ENCODE results near the gene NECTIN4.

DNA sequence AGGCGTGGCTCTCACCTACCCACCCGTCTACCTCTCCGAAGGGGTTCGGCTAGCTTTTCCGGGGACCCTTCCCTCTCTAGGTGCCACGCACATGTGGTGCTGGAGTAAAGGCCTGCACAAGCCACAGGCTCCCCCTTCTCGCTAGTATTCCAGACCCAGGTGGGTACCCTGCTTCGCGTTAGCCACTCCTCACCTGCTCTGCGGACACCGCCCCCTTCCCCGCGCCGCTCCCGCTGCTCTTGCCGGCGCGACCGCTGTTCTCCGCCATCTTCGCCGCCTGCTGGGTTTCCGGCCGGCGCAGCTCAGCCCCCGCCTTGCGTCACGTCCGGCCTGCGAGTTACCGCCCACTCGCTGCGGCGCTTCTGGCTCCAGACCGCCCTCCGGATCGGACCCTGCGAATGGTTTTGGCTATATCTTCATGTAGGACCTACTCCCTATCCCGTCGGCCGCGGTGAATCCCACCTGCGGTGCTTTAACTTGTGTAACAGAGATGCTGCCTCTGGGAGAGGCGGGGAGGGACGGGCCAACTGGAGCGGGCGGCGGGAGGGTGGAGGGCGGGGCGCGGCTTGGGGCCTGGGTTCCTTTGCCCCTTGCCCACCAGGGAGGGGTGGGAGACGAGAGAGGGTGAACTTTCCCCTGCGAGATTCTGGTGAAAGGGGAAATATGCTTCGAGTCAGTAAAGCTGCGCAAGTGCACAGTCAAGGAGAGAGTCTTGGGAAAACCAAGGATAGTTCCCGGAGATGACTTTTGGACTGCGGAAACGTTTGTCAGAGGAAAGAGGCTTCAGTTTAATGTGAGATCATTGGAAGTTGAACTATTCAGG is 28.6 kb upstream of the NECTIN4 start, which contains the start of the genes NIT1 and PFDN2:
- TF ChIP-seq, protein P1, sequence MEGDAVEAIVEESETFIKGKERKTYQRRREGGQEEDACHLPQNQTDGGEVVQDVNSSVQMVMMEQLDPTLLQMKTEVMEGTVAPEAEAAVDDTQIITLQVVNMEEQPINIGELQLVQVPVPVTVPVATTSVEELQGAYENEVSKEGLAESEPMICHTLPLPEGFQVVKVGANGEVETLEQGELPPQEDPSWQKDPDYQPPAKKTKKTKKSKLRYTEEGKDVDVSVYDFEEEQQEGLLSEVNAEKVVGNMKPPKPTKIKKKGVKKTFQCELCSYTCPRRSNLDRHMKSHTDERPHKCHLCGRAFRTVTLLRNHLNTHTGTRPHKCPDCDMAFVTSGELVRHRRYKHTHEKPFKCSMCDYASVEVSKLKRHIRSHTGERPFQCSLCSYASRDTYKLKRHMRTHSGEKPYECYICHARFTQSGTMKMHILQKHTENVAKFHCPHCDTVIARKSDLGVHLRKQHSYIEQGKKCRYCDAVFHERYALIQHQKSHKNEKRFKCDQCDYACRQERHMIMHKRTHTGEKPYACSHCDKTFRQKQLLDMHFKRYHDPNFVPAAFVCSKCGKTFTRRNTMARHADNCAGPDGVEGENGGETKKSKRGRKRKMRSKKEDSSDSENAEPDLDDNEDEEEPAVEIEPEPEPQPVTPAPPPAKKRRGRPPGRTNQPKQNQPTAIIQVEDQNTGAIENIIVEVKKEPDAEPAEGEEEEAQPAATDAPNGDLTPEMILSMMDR (conservative IDR thresholded peaks at IDR 0.05) = no peak
- no peak for TF ChIP-seq EZH2 (IDR thresholded peaks at IDR 0.05; ENCODE audit: low read depth)
